Measurements from ENCODE around the gene ATP9A.

- no peak for TF ChIP-seq POLR2A (IDR thresholded peaks at IDR 0.05; ENCODE audit: low read depth, low read length)
- no peak for TF ChIP-seq TAF1 (IDR thresholded peaks at IDR 0.05; ENCODE audit: low read depth, low read length)
- TF ChIP-seq POLR2AphosphoS5 (IDR thresholded peaks at IDR 0.05; ENCODE audit: low read depth, low read length) = no peak
- TF ChIP-seq POU2F2 (IDR thresholded peaks at IDR 0.05; ENCODE audit: low read depth, low read length) = no peak
These were observed 138.7 kb downstream of the ATP9A start for GRCh38 chr20:51629399-51630058.
